ENCODE results near the gene TM2D3. TPM values are rescaled to one million over a fixed set of nuclear protein-coding genes. Genes with fewer than 3 reads are reported as not detected.

TM2D3 gene, protein sequence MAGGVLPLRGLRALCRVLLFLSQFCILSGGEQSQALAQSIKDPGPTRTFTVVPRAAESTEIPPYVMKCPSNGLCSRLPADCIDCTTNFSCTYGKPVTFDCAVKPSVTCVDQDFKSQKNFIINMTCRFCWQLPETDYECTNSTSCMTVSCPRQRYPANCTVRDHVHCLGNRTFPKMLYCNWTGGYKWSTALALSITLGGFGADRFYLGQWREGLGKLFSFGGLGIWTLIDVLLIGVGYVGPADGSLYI
- 57.0 TPM for total RNA-seq
- polyA plus RNA-seq: 52.0 TPM

DNA sequence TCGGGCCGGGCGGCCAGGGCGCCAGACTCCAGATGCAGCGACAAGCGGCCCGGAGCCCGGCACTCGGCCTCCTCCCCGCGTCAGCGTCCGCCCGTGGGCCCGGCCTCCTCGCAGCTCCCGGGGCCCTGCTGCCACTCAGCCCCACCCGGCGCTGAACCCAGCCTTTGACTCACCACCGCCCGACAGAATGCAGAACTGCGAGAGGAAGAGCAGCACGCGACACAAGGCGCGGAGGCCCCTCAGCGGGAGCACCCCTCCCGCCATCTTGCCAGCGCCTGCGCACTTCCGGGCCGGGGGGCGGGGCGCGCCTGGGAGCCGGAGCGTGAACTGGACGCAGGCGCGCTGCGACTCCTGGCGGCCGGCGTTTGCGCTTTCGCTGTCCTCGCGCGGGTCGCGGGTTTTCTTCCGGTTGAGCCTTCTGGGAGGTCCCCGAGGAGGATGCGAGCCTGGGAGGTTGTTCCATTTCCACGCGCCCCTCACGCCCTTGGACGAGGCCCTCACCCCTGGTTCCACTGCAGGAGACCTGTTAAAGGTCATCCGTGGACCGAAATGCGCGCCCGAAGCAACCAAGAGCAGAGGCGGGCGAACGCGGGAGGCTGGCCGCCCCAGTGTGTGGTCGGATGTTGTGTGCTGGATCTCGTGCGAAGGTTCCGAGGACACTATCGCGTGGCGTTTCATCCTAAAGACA lies at the start of gene TM2D3:
Gene TM2D3 (minus strand): TSS at position 284 of the 688 bp plus-strand sequence. CDS start 20 bp downstream, at position 264.
- DNase-seq (ENCODE audit: extremely low spot score): peak; percentile 76
- under 1% methylated on average over 75 of the region's 75 CpGs for WGBS

DNA sequence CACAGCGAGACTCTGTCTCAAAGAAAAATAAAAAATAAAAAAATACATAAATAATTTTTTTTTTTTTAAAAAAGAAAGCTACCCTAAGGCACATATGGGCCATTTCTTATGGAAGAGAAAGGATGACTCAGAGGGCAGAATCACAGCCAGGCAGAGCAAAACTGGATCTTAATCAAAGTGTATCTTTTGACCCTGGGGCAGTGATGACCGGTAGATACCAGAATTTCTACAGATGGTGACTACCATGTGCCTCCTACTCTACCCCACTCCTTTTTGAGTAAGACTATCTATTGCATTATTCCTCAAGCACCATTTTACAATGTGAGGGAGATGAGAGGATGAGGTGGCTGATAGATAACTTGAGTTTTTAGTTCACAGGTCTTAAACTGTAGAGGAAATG lies 46.1 kb upstream of the TM2D3 start:
- WGBS: 83% methylated on average over 2 of the region's 2 CpGs
- Histone ChIP-seq H3K27ac (ENCODE audit: low read depth) (no peak overlapping the region), H3K36me3 (ENCODE audit: insufficient read depth) (peaks cover 3% of the 10 kb centered on the region), H3K4me3 (ENCODE audit: low read depth, low read length) (no peak overlapping the region), H3K4me1 (ENCODE audit: insufficient read depth) (no peaks in the 10 kb centered on the region)
- DNase-seq (ENCODE audit: extremely low spot score): no peak

More for the DNA sequence above, at the start of gene TM2D3:
- Histone ChIP-seq H3K36me3 (ENCODE audit: insufficient read depth) (peaks cover 3% of the 10 kb centered on the region), H3K4me1 (ENCODE audit: insufficient read depth) (no peaks in the 10 kb centered on the region), H3K4me3 (ENCODE audit: low read depth, low read length) (peak within 1 kb of the TSS; percentile 88), H3K27ac (ENCODE audit: low read depth) (peak within 1 kb of the TSS; percentile 96)

DNA sequence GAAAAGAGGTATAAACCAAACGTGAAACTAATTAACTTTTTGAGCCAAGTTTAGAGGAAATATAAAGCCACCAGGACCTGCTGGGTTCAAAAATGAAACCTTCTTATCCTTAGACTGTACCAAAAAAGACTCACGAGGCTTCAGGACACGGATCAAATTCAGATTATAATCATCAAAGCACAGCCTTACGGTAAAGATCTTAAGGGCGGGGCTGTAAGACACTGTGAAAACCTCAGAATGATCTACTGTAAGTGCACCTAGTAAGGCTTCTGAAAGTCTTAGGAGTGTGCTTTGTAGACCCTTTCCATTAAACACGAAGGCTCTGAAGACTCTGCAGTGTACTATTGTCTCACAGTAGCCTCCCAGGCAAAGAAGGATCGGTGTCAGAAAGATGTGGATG lies 45.3 kb upstream of the TM2D3 start:
- no peaks in the 10 kb centered on the region for H3K4me1 ChIP-seq (ENCODE audit: insufficient read depth)
- WGBS: 89% methylated on average over 7 of the region's 7 CpGs
- no peak overlapping the region for H3K4me3 ChIP-seq (ENCODE audit: low read depth, low read length)
- H3K36me3 ChIP-seq (ENCODE audit: insufficient read depth): peaks cover 3% of the 10 kb centered on the region
- no peak for DNase-seq (ENCODE audit: extremely low spot score)
- no peak overlapping the region for H3K27ac ChIP-seq (ENCODE audit: low read depth)

GRCh38 chr15:101696829-101697228 lies 44.6 kb upstream of the TM2D3 start:
- DNase-seq (ENCODE audit: extremely low spot score): no peak
- WGBS: 98% methylated on average over 1 of the region's 1 CpG
- Histone ChIP-seq H3K4me1 (ENCODE audit: insufficient read depth) (no peaks in the 10 kb centered on the region), H3K27ac (ENCODE audit: low read depth) (no peak overlapping the region), H3K36me3 (ENCODE audit: insufficient read depth) (peaks cover 3% of the 10 kb centered on the region), H3K4me3 (ENCODE audit: low read depth, low read length) (no peak overlapping the region)

- H3K36me3 ChIP-seq (ENCODE audit: insufficient read depth): peaks cover 3% of the 10 kb centered on the region
- H3K27ac ChIP-seq (ENCODE audit: low read depth): no peak overlapping the region
- no peaks in the 10 kb centered on the region for H3K4me1 ChIP-seq (ENCODE audit: insufficient read depth)
- DNase-seq (ENCODE audit: extremely low spot score): no peak
- WGBS: 96% methylated on average over 2 of the region's 2 CpGs
- H3K4me3 ChIP-seq (ENCODE audit: low read depth, low read length): no peak overlapping the region
Measured at GRCh38 chr15:101694261-101694660, 42.1 kb upstream of the TM2D3 start.

DNA sequence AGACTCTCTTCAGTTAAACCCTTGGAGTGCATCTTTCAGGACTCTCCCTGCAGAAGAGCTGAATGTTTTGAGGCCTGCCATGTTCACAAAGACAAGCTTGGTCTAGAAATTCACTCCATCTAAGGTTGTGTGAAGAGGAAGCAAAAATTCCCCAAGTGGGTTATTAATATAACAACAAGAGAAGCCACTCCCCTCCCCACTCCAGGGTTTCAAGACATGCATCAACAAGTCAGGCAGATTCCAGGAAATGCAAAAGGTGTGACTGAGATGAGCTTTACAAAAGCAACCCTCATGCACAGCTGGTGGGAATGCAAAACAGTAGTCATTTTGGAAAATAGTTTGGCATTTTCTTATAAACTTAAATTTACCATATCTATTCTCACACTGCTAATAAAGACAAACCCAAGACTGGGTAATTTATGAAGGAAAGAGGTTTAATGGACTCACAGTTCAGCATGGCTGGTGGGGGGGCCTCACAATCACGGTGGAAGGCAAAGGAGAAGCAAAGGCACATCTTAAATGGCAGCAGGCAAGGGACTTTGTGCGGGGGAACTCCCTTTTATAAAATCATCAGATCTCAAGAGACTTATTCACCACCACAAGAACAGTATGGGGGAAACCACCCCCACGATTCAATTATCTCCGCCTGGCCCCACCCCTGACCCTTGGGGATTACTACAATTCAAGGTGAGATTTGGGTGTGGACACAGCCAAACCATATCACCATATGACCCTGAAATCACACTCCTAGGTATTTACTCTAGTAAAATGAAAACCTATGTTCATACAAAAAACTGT lies 40.8 kb upstream of the TM2D3 start:
- H3K4me1 ChIP-seq (ENCODE audit: insufficient read depth): no peaks in the 10 kb centered on the region
- 90% methylated on average over 4 of the region's 4 CpGs for WGBS
- peak; percentile 18 for DNase-seq (ENCODE audit: extremely low spot score)
- H3K4me3 ChIP-seq (ENCODE audit: low read depth, low read length): no peak overlapping the region
- peaks cover 3% of the 10 kb centered on the region for H3K36me3 ChIP-seq (ENCODE audit: insufficient read depth)
- no peak overlapping the region for H3K27ac ChIP-seq (ENCODE audit: low read depth)

DNA sequence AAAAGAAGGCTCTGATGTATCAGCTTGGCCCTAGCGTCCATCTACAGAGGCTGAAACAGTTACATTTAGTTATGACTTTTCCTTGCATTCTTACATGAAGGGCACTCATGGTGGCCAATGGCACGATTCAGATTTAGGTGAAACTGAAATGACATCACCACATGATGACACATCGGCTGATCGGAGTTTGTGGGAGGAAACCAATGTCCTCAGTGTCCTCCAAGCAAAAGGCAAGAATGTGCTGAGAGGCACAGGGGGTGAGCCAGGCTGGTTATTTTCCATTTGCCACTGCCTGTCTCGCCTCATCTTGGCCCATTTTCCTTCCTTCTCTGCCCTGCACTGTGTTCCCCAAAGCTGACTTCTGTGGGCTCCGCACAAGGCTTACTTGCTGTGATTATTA lies 37.7 kb upstream of the TM2D3 start:
- 94% methylated on average over 6 of the region's 6 CpGs for WGBS
- Histone ChIP-seq H3K4me3 (ENCODE audit: low read depth, low read length) (no peak overlapping the region), H3K27ac (ENCODE audit: low read depth) (no peak overlapping the region), H3K36me3 (ENCODE audit: insufficient read depth) (no peaks in the 10 kb centered on the region), H3K4me1 (ENCODE audit: insufficient read depth) (no peaks in the 10 kb centered on the region)
- DNase-seq (ENCODE audit: extremely low spot score): no peak

DNA sequence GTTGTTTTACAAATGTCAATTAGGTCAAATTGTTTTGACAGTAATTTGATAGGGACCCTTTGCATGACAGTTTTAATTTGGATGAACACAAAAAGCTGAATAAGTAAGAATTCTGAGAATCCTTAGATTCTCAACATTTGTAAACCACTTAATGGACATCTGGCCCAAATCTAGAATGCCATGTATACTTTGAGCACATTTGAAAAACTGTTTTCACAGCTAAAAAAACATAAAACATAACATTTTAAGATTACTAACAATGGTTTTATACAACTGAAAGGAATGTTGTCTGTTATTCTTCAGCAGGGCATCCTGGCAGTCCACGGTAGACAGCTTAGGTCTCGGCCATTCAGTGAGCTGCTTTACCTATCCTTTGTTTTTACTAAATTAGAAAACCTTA lies 34.5 kb upstream of the TM2D3 start:
- 88% methylated on average over 2 of the region's 2 CpGs for WGBS
- no peaks in the 10 kb centered on the region for H3K4me1 ChIP-seq (ENCODE audit: insufficient read depth)
- H3K4me3 ChIP-seq (ENCODE audit: low read depth, low read length): no peak overlapping the region
- H3K36me3 ChIP-seq (ENCODE audit: insufficient read depth): peaks cover 1% of the 10 kb centered on the region
- no peak overlapping the region for H3K27ac ChIP-seq (ENCODE audit: low read depth)
- DNase-seq (ENCODE audit: extremely low spot score): no peak

DNA sequence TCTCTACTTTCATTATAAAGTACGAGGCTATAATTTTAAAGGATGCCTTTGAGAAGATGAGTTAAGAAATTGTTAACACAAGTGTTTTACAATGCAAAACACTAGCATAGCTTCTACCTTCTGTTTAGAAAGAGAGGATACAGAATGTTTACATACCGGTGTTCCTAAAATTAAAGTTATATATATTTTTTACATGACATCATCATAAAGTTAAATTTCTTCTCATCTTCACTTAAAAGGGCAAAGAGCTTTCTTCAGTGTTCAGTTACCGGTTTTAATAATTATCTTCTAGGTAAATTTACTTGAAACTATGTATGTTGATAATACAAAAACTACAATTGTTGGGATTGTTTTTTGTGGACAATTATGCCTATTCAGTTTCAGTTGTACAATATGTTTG lies 32.7 kb upstream of the TM2D3 start:
- Histone ChIP-seq H3K4me1 (ENCODE audit: insufficient read depth) (no peaks in the 10 kb centered on the region), H3K4me3 (ENCODE audit: low read depth, low read length) (no peak overlapping the region), H3K36me3 (ENCODE audit: insufficient read depth) (peaks cover 6% of the 10 kb centered on the region), H3K27ac (ENCODE audit: low read depth) (no peak overlapping the region)
- no peak for DNase-seq (ENCODE audit: extremely low spot score)
- 70% methylated on average over 3 of the region's 3 CpGs for WGBS

DNA sequence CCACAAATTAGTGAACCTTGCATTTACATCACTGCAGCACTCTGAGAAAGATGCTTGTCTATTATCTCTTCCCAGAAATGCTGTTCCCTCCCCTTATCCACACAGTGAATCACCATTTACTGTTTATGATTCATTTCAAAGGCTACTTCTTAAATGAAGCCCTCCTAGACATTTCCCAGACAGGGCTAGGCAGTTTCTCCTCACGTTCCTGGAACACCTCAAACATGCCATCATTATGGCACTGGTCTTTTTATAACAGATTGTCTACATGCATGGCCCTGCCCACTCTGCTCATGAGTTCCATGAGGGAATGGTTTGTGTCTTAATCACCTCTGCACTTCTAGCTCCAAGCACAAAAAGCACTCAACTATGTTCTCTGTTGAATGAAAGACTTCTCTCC lies 32.2 kb upstream of the TM2D3 start:
- no peak overlapping the region for H3K27ac ChIP-seq (ENCODE audit: low read depth)
- H3K4me1 ChIP-seq (ENCODE audit: insufficient read depth): no peaks in the 10 kb centered on the region
- H3K4me3 ChIP-seq (ENCODE audit: low read depth, low read length): no peak overlapping the region
- H3K36me3 ChIP-seq (ENCODE audit: insufficient read depth): peaks cover 6% of the 10 kb centered on the region
- DNase-seq (ENCODE audit: extremely low spot score): no peak
- WGBS: 49% methylated on average over 1 of the region's 1 CpG

GRCh38 chr15:101679806-101680205 lies 27.6 kb upstream of the TM2D3 start:
- no peak for DNase-seq (ENCODE audit: extremely low spot score)
- Histone ChIP-seq H3K4me1 (ENCODE audit: insufficient read depth) (no peaks in the 10 kb centered on the region), H3K36me3 (ENCODE audit: insufficient read depth) (peaks cover 6% of the 10 kb centered on the region), H3K4me3 (ENCODE audit: low read depth, low read length) (no peak overlapping the region), H3K27ac (ENCODE audit: low read depth) (no peak overlapping the region)
- WGBS: 70% methylated on average over 2 of the region's 2 CpGs

DNA sequence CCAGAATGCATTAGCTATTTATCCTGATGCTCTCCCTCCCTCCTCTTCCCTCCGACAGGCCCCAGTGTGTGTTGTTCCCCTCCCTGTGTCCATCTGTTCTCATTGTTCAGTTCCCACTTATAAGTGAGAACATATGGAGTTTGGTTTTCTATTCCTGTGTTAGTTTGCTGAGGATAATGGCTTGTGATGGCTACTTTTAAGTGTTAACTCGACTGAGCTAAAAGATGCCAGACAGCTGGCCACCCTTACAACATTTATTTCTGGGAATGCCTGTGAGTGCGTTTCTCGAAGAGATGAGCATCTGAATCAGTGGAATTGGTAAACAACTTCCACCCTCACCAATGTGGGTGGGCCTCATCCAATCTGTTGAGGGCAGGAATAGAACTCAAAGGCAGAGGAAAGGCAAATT lies 24.7 kb upstream of the TM2D3 start:
- DNase-seq (ENCODE audit: extremely low spot score): no peak
- Histone ChIP-seq H3K27ac (ENCODE audit: low read depth) (no peak overlapping the region), H3K4me3 (ENCODE audit: low read depth, low read length) (no peak overlapping the region), H3K36me3 (ENCODE audit: insufficient read depth) (peaks cover 4% of the 10 kb centered on the region), H3K4me1 (ENCODE audit: insufficient read depth) (no peaks in the 10 kb centered on the region)
- WGBS: 61% methylated on average over 4 of the region's 4 CpGs

DNA sequence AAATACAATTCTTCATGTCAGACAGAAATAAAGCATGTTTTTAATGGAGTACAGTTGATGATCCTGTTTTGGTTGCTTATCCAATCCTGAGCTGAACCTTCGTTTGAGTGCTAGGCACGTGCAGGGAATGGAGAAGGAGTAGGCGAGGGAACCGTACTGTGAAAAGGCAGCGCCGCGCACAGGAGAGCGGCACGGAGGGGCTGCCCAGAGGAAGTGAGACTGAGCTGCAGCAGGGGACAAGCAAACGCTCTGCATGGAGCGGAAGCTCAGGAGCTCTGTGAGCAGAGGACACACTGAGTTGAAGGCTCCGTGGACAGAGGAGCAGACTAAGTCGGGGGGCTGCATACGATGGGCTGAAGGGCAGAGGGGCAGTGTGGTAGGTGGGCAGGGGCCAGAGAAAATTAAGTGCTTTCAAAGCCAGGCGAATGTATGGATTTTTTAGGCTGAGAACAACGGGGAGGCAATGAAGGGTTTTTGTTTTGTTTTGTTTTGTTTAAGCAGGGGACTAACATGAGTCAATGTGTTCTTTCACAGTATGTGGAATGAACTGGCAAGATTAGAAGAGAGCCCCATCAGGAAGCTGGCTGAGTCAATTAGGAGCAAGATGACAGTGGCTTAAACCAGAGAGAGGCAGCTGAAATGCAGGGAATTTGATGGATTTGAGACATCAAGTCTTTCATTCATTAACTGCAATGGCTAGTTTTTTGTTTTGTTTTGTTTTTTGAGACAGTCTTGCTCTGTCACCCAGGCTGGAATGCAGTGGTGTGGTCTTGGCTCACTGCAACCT lies 23.8 kb upstream of the TM2D3 start:
- peaks cover 4% of the 10 kb centered on the region for H3K36me3 ChIP-seq (ENCODE audit: insufficient read depth)

More for the DNA sequence above, 23.8 kb upstream of the TM2D3 start:
- DNase-seq (ENCODE audit: extremely low spot score): no peak
- 76% methylated on average over 16 of the region's 16 CpGs for WGBS
- Histone ChIP-seq H3K4me3 (ENCODE audit: low read depth, low read length) (no peak overlapping the region), H3K27ac (ENCODE audit: low read depth) (no peak overlapping the region), H3K4me1 (ENCODE audit: insufficient read depth) (no peaks in the 10 kb centered on the region)

Data from urinary bladder (tissue), 4 donors.